Stimulated activated CD8-positive, alpha-beta memory T cell treated with anti-CD3 and anti-CD28 coated beads, Interleukin-15, amount 100 ng/mL, for 4 hours (primary cell): ENCODE measurements around the gene IL5.
"Not testable (repeated sequence)": the region's sequence is repeated elsewhere in the genome, so short reads cannot be mapped to it uniquely, and the experiment has no call there.

Experiments used
- DNase-seq, 2 donors: peaks; one replicate each; pipeline ENCODE4 v3.0.0-alpha.2; 2020; ENCODE audit warnings: low read depth in 2 of 2

IL5 gene

DNA sequence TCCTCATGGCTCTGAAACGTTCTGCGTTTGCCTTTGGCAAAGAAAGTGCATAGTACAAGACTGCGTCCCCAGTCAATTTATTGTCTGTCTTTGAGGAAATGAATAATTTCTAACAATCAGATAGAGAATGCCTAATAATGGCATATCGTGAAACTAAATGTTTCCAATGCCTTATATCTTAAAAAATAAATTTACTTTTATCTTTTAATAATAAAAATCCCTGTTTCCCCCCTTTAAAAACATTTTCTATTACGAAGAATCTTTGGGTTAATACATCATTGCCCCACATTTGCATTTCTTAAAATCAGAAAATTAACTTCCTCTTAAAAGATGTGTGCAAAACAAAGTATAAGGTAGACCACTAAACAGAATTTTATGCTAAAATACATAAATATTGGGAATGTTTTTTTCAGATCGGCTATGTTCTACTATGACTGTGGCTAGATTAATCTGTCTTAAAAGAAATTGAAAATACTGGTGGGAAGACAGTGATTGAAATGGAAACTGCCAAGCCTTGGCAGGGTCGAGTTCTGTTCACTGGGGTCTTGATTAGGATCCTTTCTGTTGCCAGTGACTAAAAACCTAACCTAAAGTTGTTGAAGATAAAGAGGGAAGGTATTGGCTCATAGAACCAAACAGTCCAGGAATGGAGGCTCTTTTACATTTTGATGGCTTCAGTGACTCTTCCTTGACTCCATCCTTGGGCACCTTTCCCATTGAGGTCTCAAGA, at the start of gene IL5:
IL5 (minus strand) TSS at position 51 of the 730 bp plus-strand sequence; CDS start at position 7, 44 bp downstream.
- DNase-seq = no peak

- no peak for DNase-seq
These were observed 49.2 kb upstream of the IL5 start for GRCh38 chr5:132592521-132592920.

- DNase-seq = no peak
These were observed 47.8 kb upstream of the IL5 start for GRCh38 chr5:132591145-132591544.

- no peak for DNase-seq
These were observed 46.1 kb upstream of the IL5 start for GRCh38 chr5:132589467-132589866.

DNA sequence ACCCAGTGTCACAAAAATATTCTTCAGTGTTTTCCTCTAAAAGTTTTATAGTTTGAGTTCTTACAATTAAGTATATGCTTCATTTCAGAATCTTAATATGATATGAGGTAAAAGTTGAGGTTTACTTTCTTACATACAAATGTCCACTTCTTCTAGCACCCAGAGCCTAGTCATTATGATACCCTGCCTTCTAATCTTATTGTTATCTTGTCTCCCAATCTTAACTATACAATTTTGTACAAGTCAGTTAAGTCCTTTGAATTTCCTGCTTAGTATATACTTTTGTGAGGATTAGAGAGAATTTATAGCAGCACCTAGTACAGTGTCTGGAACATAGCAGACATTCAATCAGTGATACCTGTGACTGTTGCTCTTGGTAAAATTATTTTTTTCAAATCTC, 42.7 kb upstream of the IL5 start:
- DNase-seq = no peak

GRCh38 chr5:132584560-132584959, 41.2 kb upstream of the IL5 start:
- DNase-seq = not testable (repeated sequence)

DNA sequence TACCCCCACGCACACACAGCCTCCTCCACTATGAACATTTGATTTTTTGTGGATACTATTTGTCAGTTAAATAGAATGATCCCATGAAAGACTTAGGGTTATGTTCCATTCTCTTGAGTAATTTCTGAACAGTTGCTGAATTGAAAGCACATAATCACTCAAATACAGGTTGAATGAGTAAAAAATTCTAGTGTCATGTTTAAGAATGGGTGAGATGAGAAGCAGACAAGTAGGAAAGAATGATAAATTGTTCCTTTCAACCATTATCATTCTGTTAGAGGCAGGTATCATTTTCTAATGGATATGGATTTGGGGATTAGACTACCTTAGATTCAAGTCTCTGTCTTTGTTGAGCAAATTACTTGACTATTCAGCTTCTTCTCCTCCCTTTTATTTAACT, 32.8 kb upstream of the IL5 start:
- DNase-seq = no peak

DNA sequence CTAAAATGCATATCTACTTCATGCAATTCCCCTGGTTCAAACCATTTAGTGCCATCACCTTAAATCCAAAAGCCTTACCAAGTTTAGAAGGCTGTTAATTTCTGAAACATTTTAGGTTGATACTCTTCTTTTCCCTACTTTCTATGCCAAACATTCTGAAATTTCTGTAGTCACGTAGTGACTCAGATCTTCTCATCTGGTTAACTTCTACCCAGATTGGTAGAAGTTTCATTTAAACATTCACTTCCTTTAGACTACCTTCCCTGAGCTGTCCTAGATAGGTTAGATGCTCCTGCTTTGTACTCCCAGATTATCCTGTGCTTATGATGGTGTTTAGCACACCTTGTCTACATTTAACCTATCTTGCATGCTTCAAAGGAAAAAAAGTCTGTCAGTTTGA, 23.3 kb upstream of the IL5 start:
- no peak for DNase-seq

DNA sequence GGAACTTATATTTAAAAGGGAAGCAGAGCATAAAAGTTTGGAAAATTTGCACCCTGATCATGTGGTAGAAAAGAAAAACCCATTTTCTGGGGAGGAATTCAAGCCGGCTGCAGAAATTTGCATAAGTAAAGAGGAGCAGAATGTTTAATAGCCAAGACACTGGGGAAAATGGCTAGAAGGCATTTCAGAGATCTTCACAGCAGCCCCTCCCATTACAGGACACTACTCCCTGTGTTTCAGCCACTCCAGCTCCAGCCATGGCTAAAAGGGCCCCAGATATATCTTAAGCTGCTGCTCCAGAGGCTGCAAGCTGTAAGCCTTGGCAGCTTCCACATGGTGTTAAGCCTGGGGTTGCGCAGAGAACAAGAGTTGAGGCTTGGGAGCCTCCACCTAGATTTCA, 21.2 kb upstream of the IL5 start:
- not testable (repeated sequence) for DNase-seq

GRCh38 chr5:132561601-132562000, 18.3 kb upstream of the IL5 start:
- no peak for DNase-seq

DNA sequence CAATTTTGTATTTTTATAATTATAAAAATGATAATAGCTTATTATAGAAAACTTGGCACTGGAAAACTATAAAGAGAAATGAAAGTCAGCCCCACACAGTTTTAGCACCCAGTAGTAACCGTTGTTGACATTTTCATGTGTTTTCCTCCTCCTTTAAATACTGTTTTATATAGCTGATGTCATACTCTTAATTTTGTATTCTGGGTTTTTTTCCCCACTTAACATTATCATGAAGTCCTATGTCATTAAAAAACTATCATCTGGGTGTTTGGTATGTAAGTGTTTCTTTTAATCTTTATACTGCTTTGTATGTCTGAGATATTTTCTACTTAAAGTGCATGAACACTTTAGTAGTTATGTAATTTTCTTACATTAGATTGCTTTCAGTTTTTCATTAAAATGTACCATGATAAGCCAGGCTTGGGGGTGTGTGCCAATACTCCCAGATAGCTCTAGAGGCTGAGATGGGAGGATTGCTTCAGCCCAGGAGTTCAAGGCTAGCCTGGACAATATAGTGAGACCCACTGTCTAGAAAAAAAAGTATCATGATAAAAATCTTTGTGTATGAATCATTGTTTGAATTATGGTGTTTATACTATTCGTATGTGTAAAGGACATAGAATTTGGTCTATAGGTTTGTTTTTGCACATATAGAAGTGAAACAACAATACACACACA, 16.2 kb upstream of the IL5 start:
- no peak for DNase-seq

DNA sequence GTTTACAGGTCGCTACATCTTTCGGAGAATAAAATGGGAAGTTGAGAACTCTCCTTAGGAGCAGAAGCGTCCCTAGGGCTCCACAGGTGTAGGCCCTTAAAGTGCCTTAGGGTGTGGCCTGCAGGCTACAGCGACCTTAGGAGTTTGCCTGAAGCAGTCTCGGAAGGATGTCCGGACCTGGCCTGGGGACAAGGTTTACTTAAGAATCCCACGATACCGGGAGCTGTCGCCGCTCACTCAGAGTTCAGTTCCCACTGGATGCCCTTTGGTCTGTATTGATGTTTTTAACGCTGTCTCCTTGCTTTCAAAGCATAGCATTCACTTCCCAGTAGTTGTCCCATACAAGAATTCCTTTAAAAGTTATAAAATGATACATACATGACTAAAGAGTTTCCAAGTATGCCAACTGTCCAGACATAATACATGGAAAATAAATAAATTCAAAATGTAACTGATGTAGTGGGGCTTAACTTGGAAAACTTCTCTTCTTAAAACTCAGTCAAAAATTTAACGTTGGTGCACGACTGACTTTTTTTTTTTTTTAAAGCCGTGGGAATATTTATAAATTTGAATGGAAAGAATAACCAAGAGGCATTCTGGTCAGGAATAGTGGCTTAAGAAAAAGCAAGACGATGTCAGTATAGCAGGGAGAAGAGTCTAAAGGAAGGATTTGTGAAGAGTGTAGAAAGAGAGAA, 14.3 kb upstream of the IL5 start:
- DNase-seq = no peak

DNA sequence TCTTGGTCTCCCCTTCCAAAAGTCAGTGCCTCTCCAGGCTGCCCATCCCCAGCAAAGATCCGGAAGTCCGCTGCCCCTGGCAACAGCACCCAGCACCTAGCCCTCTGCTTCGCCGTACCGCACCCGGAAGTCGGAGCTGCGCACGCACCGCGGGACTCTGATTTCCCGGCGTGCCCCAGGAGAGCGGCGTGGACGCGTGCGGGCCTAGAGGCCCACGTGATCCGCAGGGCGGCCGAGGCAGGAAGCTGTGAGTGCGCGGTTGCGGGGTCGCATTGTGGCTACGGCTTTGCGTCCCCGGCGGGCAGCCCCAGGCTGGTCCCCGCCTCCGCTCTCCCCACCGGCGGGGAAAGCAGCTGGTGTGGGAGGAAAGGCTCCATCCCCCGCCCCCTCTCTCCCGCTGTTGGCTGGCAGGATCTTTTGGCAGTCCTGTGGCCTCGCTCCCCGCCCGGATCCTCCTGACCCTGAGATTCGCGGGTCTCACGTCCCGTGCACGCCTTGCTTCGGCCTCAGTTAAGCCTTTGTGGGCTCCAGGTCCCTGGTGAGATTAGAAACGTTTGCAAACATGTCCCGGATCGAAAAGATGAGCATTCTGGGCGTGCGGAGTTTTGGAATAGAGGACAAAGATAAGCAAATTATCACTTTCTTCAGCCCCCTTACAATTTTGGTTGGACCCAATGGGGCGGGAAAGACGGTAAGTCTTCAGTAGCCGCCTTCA, 13.6 kb upstream of the IL5 start, which contains the start of gene RAD50:
RAD50 (plus strand) TSS at position 215 of the 715 bp plus-strand sequence; CDS start at position 563, 348 bp downstream.
- DNase-seq = peak; percentile 82 to 85

DNA sequence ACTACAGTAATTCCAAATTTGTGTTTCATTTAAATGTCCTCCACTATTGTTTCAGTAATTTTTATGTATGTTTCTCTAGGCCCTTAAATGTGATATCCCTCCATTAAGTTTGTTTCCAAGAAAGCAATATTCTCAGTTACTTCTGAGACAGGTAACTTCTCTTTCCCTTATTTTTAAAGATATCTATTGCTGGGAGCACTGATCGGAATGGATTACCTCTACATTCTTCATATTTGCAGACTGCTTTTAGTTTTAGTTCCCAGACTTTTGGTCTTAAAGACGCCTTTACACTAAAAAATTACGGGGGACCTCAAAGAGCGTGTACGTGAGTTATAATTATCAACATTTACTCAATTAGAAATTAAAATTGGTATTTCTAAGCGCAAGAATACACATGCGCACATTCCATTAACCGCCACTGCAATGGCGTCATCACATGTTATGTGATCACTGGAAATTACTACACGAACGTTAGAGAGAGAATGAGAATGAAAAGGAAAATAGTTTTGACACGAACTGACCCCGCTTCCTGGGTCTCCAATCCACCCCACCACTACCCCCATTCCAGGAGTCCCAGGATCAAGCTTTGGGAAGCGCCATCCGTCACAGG, 12.9 kb upstream of the IL5 start:
- DNase-seq = no peak

DNA sequence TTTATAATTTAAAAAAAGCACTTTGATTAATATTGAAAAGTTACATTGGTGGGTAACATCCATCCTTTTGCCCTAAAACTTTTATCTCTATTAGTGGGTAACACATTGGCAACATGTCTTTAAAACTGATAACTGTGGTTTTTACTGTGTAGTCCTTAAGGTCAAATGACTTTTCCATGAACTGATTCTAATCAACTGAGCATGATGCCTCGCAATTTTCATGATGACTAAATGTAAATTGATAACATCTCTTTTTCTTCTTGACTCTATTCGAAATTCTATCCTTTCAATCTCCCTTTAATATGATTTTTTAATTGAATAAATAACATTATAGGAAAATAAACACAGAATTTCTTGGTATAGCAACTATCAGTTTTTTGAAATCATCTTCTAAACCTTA, 6.3 kb upstream of the IL5 start:
- no peak for DNase-seq

- not testable (repeated sequence) for DNase-seq
These were observed 5.5 kb upstream of the IL5 start for GRCh38 chr5:132548834-132549233.

GRCh38 chr5:132547269-132547668, 3.9 kb upstream of the IL5 start:
- no peak for DNase-seq

GRCh38 chr5:132546108-132546507, 2.8 kb upstream of the IL5 start:
- DNase-seq = no peak

DNA sequence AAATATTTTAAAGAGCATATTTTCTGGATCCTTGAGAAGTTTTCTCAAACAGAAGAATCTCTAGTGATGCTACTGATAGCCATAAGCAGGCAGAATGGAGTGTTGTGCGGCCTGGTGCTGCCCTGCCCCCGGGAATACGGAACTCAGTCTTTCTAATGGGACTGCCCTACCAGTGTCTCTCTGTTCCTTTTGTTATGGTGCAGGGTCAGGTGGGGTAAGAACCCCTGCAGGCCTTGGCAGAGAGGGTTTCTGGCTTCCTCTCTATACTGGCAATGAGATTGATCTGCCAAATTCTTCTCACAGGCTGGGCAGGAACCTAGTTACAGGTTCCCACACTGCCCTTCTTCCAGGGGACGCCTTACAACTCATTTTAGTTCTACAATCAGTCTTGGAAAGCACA, 2.6 kb downstream of the IL5 start:
- no peak for DNase-seq

DNA sequence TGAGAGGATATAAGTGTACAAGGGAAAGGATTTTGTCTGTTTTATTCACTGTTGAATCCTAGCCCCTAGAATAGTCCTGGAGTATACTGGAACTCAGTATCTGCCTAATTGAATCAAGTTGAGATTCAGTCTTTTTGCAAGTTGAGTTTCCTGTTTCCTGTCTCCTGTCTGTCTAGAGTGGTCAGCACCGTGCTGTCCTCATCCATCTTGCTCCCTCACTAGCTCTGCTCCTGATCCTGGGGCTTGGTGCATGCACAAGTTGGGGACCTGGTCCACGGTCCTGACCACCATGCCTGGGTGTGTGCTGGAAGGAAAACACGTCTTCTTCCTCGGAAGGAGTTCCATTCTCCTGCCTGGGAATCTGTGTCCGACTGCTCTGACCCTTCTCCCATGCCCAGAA, 3.2 kb downstream of the IL5 start:
- DNase-seq = no peak

GRCh38 chr5:132539716-132540115, 3.6 kb downstream of the IL5 start:
- no peak for DNase-seq

DNA sequence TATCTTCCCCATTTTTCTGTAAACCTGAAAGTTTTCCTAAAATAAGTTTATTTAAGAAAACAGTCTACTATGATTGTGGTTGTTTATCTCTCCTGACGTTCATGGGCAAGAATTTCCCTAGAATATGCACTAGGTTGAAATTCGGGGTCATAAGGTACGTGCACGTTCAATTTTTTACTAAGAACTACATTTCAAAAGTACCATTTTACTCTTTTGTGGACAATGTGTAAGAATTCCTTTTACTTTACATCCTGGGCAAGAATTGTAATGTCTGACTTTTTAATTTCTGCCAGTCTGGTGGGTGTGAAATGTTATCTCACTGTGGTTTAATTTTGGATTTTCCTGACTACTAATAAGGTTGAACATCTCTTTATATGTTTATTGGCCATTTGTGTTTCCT, 12.4 kb downstream of the IL5 start:
- DNase-seq = no peak
